Endothelial cell of umbilical vein (primary cell): ENCODE data around the gene ARL6IP4. TPM values are rescaled to one million over a fixed set of nuclear protein-coding genes. Genes with fewer than 3 reads are reported as not detected.

Experiments used
- BruUV-seq: library from RNA; stranded (reverse); fragments of 400-500 nt; replicated peaks from 2 replicates; lab custom pipeline; 2021; lab: Mats Ljungman, UMichigan
- CTCF ChIA-PET: fragments of 300-600, 350-600 bp; sonication (Branson Sonifier 250); formaldehyde crosslinking; loops from one replicate; lab custom pipeline; 2021; ENCODE audit warnings: antibody characterized with exemption, inconsistent platforms; lab: Charles Lee
- POLR2A ChIA-PET: fragments of 300-600, 350-600 bp; sonication (Branson Sonifier 250); formaldehyde crosslinking; loops from one replicate; lab custom pipeline; 2021; ENCODE audit warnings: antibody characterized with exemption, inconsistent platforms; lab: Charles Lee
- DNase-seq: peaks from one replicate; pipeline ENCODE4 v3.0.0-alpha.2; 2011; ENCODE audit warnings: low read depth, low spot score
- FAIRE-seq: peaks from 2 replicates; lab custom pipeline; 2011; peaks lifted over from hg19 to GRCh38; lab: Jason Lieb, UNC
- H2AFZ ChIP-seq: 2 replicates; pipeline ENCODE4 v1.6.0; 2012; ENCODE audit warnings: low read depth, low read length, control low read depth, inconsistent platforms
- H3K27ac ChIP-seq: 2 replicates; pipeline ENCODE4 v1.5.1; 2011; ENCODE audit warnings: low read depth, mild to moderate bottlenecking, control low read depth, low read length, moderate library complexity; ENCODE audit not compliant: insufficient read depth
- H3K27me3 ChIP-seq, 2 experiments: 2 replicates each; pipeline versions ENCODE4 v1.6.0 to v1.6.1; 2011; ENCODE audit warnings: low read length in 2 of 2, mixed read lengths in 1 of 2; ENCODE audit not compliant: control insufficient read depth in 2 of 2, insufficient read depth in 2 of 2
- H3K36me3 ChIP-seq, 2 experiments: 2 replicates in 1 of 2; 3 replicates in 1 of 2; pipeline ENCODE4 v1.5.1; 2011; ENCODE audit warnings: low read length in 2 of 2, mild to moderate bottlenecking in 1 of 2, moderate library complexity in 1 of 2; ENCODE audit not compliant: control insufficient read depth in 2 of 2, insufficient read depth in 2 of 2; ENCODE audit errors: extremely low read depth in 1 of 2
- H3K4me1 ChIP-seq: 3 replicates; pipeline ENCODE4 v1.5.1; 2011; ENCODE audit warnings: mild to moderate bottlenecking, low read length; ENCODE audit not compliant: control insufficient read depth, insufficient read depth; ENCODE audit errors: extremely low read depth
- H3K4me2 ChIP-seq: 2 replicates; pipeline ENCODE4 v1.6.1; 2011; ENCODE audit warnings: low read length, control low read depth, mixed read lengths; ENCODE audit not compliant: insufficient read depth
- H3K4me3 ChIP-seq, 3 experiments: fragments of 200-600 bp in 1 of 3; sonication (generic), shearing (Covaris generic) in 1 of 3; replicated peaks in 1 of 3; 2 replicates each; pipeline ENCODE4 v1.5.1; 2011 to 2016; ENCODE audit warnings: control low read depth in 3 of 3, low read length in 3 of 3, mild to moderate bottlenecking in 2 of 3, inconsistent platforms in 1 of 3, low read depth in 1 of 3, moderate library complexity in 1 of 3; ENCODE audit not compliant: insufficient read depth in 1 of 3
- H3K79me2 ChIP-seq: 2 replicates; pipeline ENCODE4 v1.6.0; 2012; ENCODE audit warnings: low read length, inconsistent platforms; ENCODE audit not compliant: control insufficient read depth, insufficient read depth
- H3K9ac ChIP-seq: replicated peaks from 2 replicates; pipeline ENCODE3; 2011; ENCODE audit warnings: low read length, control low read depth; ENCODE audit not compliant: insufficient read depth; ENCODE audit errors: extremely low read depth
- H3K9me1 ChIP-seq: replicated peaks from 3 replicates; pipeline ENCODE4 v1.6.0; 2011; ENCODE audit warnings: mild to moderate bottlenecking, low read length; ENCODE audit not compliant: control insufficient read depth, insufficient read depth; ENCODE audit errors: extremely low read depth
- H3K9me3 ChIP-seq: replicated peaks from 2 replicates; pipeline ENCODE4 v1.5.1; 2012; ENCODE audit warnings: low read length, inconsistent platforms; ENCODE audit not compliant: control insufficient read depth, insufficient read depth
- H4K20me1 ChIP-seq: replicated peaks from 2 replicates; pipeline ENCODE3; 2011; ENCODE audit warnings: mild to moderate bottlenecking, low read length; ENCODE audit not compliant: control insufficient read depth, insufficient read depth; ENCODE audit errors: extremely low read depth
- CTCF ChIP-seq, 2 donors: IDR thresholded peaks; 1 replicate in 1 of 2; 2 replicates in 1 of 2; pipeline ENCODE4 v1.5.1; 2011; ENCODE audit warnings: low read length in 2 of 2, mild to moderate bottlenecking in 2 of 2, moderate library complexity in 2 of 2, control low read depth in 1 of 2, inconsistent platforms in 1 of 2, low read depth in 1 of 2; ENCODE audit not compliant: insufficient read depth in 1 of 2; ENCODE audit errors: extremely low read depth in 1 of 2
- EZH2 ChIP-seq: IDR thresholded peaks from 2 replicates; pipeline ENCODE4 v1.6.1; 2012; ENCODE audit warnings: borderline replicate concordance, low read depth, mild to moderate bottlenecking, moderate library complexity, low read length, inconsistent platforms; ENCODE audit not compliant: severe bottlenecking
- FOS ChIP-seq: IDR thresholded peaks from 2 replicates; pipeline ENCODE4 v1.6.1; 2011; ENCODE audit warnings: mild to moderate bottlenecking, low read length, moderate library complexity, borderline replicate concordance; ENCODE audit not compliant: insufficient read depth
- GATA2 ChIP-seq: IDR thresholded peaks from 2 replicates; pipeline ENCODE4 v1.7.0; 2011; ENCODE audit warnings: low read depth, mild to moderate bottlenecking, moderate library complexity, mixed read lengths, low read length; ENCODE audit not compliant: insufficient read length, insufficient read depth
- JUN ChIP-seq: IDR thresholded peaks from 2 replicates; pipeline ENCODE4 v1.6.1; 2011; ENCODE audit warnings: borderline replicate concordance, low read depth; ENCODE audit not compliant: insufficient read length, insufficient read depth
- MAX ChIP-seq: IDR thresholded peaks from 2 replicates; pipeline ENCODE4 v1.6.1; 2011; ENCODE audit not compliant: insufficient read depth, insufficient read length
- MYC ChIP-seq: IDR thresholded peaks from one replicate; pipeline ENCODE4 v1.6.1; 2011; ENCODE audit warnings: mild to moderate bottlenecking, low read depth, low read length
- POLR2A ChIP-seq: IDR thresholded peaks from 2 replicates; pipeline ENCODE4 v1.6.1; 2012; ENCODE audit warnings: low read depth, mild to moderate bottlenecking, control low read depth, low read length
- POLR2AphosphoS5 ChIP-seq: IDR thresholded peaks from 2 replicates; pipeline ENCODE4 v1.6.1; 2012; ENCODE audit warnings: low read depth, mild to moderate bottlenecking, control low read depth, low read length, moderate library complexity; ENCODE audit not compliant: insufficient read depth
- dilution Hi-C: fragments of 300-500 bp; cut with MboI; formaldehyde crosslinking; loops from one replicate; pipeline ENCODE4 v1.15.0; 2019; ENCODE audit warnings: low sequenced_read_pairs; ENCODE audit not compliant: extremely low pct_ligation_motif_present
- intact Hi-C: fragments of 100-400 bp; cut with micrococcal nuclease; formaldehyde crosslinking; loops from one replicate; pipeline ENCODE4 v1.10.0; 2022
- polyA plus RNA-seq, 4 experiments: library from polyadenylated mRNA; depleted of rRNA in 3 of 4; stranded (reverse) in 3 of 4; unstranded in 1 of 4; fragments of >200 nt; gene quantifications; 2 replicates each; pipeline versions ENCODE4 v1.2.1 to v1.2.3, GENCODE V29; 2011 to 2012; ENCODE audit warnings: missing spikeins in 1 of 4
- total RNA-seq: library from RNA; stranded (reverse); gene quantifications from 2 replicates; pipeline ENCODE4 v1.2.3, GENCODE V29; 2021

The ARL6IP4 gene
- total and polyA plus RNA-seq, 2 donors (not counting 3 experiments of a cell fraction or from before 2014, with no cell fraction given), result 193 to 226 TPM

DNA sequence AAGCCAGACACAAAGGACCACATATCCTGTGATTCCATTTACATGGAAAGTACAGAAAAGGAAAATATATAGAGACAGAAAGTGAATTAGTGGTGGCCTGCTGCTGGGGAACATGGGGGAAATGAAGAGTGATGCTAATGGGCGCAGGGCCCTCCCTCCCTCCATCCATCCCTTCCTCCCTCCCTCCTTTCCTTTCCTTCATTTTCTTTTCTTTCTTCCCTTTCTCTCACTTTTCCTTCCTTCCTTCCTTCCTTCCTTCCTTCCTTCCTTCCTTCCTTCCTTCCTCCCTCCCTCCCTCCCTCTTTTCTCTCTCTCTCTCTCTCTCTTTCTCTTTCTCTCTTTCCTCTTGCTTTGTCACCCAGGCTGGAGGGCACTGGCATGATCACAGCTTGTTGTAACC lies 37.3 kb downstream of the ARL6IP4 start:
- H3K27ac ChIP-seq, result no peak overlapping the region
- no peak overlapping the region for H3K4me2 ChIP-seq
- no TSS peak for BruUV-seq
- intact Hi-C loops, result no loop called here
- no peaks in the 10 kb centered on the region for H3K36me3 ChIP-seq
- DNase-seq (no peak), FAIRE-seq (no peak)
- ChIA-PET POLR2A (no interaction called here), CTCF (no interaction called here)
- H3K9me3 ChIP-seq, result no peaks in the 10 kb centered on the region
- no peaks in the 10 kb centered on the region for H3K27me3 ChIP-seq
- no peaks in the 10 kb centered on the region for H4K20me1 ChIP-seq
- TF ChIP-seq JUN (no peak), POLR2A (no peak), POLR2AphosphoS5 (no peak), CTCF (IDR thresholded peaks at IDR 0.05; ENCODE audit: extremely low read depth in 1 of 2, insufficient read depth in 1 of 2, low read depth in 1 of 2, low read length in 2 of 2) (no peak), EZH2 (no peak), FOS (no peak), MAX (no peak), GATA2 (no peak), MYC (no peak)
- H3K9me1 ChIP-seq, result no peaks in the 10 kb centered on the region
- dilution Hi-C loops, result no loop called here
- H3K4me1 ChIP-seq, result no peaks in the 10 kb centered on the region
- H2AFZ ChIP-seq, result no peak overlapping the region
- H3K9ac ChIP-seq, result no peak overlapping the region
- no peaks in the 10 kb centered on the region for H3K79me2 ChIP-seq
- H3K4me3 ChIP-seq, result no peak overlapping the region
